GM21619 (cell line): ENCODE results near the gene ACTL10.

Experiments
- ATAC-seq: cut with Tn5 transposase; IDR thresholded peaks from one replicate; pipeline ENCODE4 v1.9.1; 2021; ENCODE audit not compliant: unreplicated experiment

The ACTL10 gene

GRCh38 chr20:33663161-33664084 lies 3.3 kb upstream of the ACTL10 start:
- ATAC-seq, result peak; percentile 34

GRCh38 chr20:33664085-33664761 lies 2.5 kb upstream of the ACTL10 start:
- no peak for ATAC-seq

- no peak for ATAC-seq
Measured at GRCh38 chr20:33664762-33665144, 2.0 kb upstream of the ACTL10 start.

GRCh38 chr20:33667245-33667675 lies 517 bp downstream of the ACTL10 start:
- ATAC-seq, result peak; percentile 4

GRCh38 chr20:33667676-33668465 lies 1.1 kb downstream of the ACTL10 start:
- ATAC-seq, result peak; percentile 5

- no peak for ATAC-seq
Measured at GRCh38 chr20:33668466-33669155, 1.9 kb downstream of the ACTL10 start.

- ATAC-seq, result no peak
Measured at GRCh38 chr20:33669224-33669623, 2.5 kb downstream of the ACTL10 start.

- no peak for ATAC-seq
Measured at GRCh38 chr20:33669873-33670640, 3.3 kb downstream of the ACTL10 start.

GRCh38 chr20:33670715-33671499 lies 4.2 kb downstream of the ACTL10 start:
- ATAC-seq, result no peak

- no peak for ATAC-seq
Measured at GRCh38 chr20:33671573-33672288, 5.0 kb downstream of the ACTL10 start.

GRCh38 chr20:33672426-33673113 lies 5.8 kb downstream of the ACTL10 start:
- ATAC-seq, result no peak

GRCh38 chr20:33673114-33673409 lies 6.3 kb downstream of the ACTL10 start:
- no peak for ATAC-seq

- ATAC-seq, result no peak
Measured at GRCh38 chr20:33673410-33674293, 6.9 kb downstream of the ACTL10 start.

- ATAC-seq, result peak; percentile 67
Measured at GRCh38 chr20:33674294-33675135, 7.8 kb downstream of the ACTL10 start, which contains the start of gene NECAB3. Gene NECAB3, minus strand, starts transcription at chr20:33674428. Its CDS starts 76 bp downstream, at chr20:33674352.

- ATAC-seq, result no peak
Measured at GRCh38 chr20:33675136-33675959, 8.6 kb downstream of the ACTL10 start.
